AG04449 (cell line): ENCODE results near the gene CAPN12.
"Not testable (repeated sequence)": the region's sequence is repeated elsewhere in the genome, so short reads cannot be mapped to it uniquely, and the experiment has no call there.

ENCODE experiments used
- CTCF ChIA-PET: fragments of 350-600 bp; formaldehyde crosslinking; extraction: SDS; loops from one replicate; lab custom pipeline; 2021; ENCODE audit warnings: antibody characterized with exemption; lab: Yijun Ruan, JAX
- POLR2A ChIA-PET: fragments of 400-600, 350-600 bp; formaldehyde crosslinking; extraction: SDS; loops from one replicate; lab custom pipeline; 2020; ENCODE audit warnings: antibody characterized with exemption, inconsistent platforms; lab: Yijun Ruan, JAX
- DNase-seq: peaks from one replicate; pipeline ENCODE4 v3.0.0-alpha.2; 2010; ENCODE audit warnings: low read depth, low spot score
- H3K4me3 ChIP-seq: 2 replicates; pipeline ENCODE4 v1.5.1; 2011; ENCODE audit warnings: low read depth, mild to moderate bottlenecking, control low read depth, low read length
- TF ChIP-seq, protein P1 (sequence below): IDR thresholded peaks from one replicate; pipeline ENCODE4 v1.5.1; 2011; ENCODE audit warnings: mild to moderate bottlenecking, moderate library complexity, low read length, control low read depth, inconsistent platforms; ENCODE audit not compliant: insufficient read depth; ENCODE audit errors: missing control alignments

The CAPN12 gene

GRCh38 chr19:38788478-38789243 is 44.4 kb upstream of the CAPN12 start, which contains the start of gene LGALS7B:
LGALS7B (plus strand) TSS chr19:38789200; CDS start chr19:38789227, 27 bp downstream.
- no peak within 1 kb of the TSS for H3K4me3 ChIP-seq
- ChIA-PET POLR2A (no interaction called here), CTCF (interaction anchor here (1.0 kb wide), 1 partner anchor 19 kb away, joined by 3 read pairs; no protein-coding TSS in a partner anchor)
- no peak for DNase-seq
- TF ChIP-seq, protein P1, sequence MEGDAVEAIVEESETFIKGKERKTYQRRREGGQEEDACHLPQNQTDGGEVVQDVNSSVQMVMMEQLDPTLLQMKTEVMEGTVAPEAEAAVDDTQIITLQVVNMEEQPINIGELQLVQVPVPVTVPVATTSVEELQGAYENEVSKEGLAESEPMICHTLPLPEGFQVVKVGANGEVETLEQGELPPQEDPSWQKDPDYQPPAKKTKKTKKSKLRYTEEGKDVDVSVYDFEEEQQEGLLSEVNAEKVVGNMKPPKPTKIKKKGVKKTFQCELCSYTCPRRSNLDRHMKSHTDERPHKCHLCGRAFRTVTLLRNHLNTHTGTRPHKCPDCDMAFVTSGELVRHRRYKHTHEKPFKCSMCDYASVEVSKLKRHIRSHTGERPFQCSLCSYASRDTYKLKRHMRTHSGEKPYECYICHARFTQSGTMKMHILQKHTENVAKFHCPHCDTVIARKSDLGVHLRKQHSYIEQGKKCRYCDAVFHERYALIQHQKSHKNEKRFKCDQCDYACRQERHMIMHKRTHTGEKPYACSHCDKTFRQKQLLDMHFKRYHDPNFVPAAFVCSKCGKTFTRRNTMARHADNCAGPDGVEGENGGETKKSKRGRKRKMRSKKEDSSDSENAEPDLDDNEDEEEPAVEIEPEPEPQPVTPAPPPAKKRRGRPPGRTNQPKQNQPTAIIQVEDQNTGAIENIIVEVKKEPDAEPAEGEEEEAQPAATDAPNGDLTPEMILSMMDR: no peak

GRCh38 chr19:38786572-38787265 is 42.4 kb upstream of the CAPN12 start:
- CTCF ChIA-PET: interaction anchor here (0.9 to 3.2 kb wide), 3 partner anchors 12 to 384 kb away, joined by 3 to 25 read pairs (median 3); partner anchors contain the start of gene FAM98C
- DNase-seq: no peak
- TF ChIP-seq, protein P1: no peak
- H3K4me3 ChIP-seq: no peak overlapping the region
- POLR2A ChIA-PET: no interaction called here

- POLR2A ChIA-PET, DNase-seq, H3K4me3 ChIP-seq: not testable (repeated sequence)
- CTCF ChIA-PET: interaction anchor here (0.9 to 3.2 kb wide), 2 partner anchors 11 to 16 kb away, joined by 3 to 25 read pairs; no protein-coding TSS in a partner anchor
Observed at GRCh38 chr19:38786061-38786460, 41.8 kb upstream of the CAPN12 start.

GRCh38 chr19:38785187-38785699 is 41.0 kb upstream of the CAPN12 start:
- TF ChIP-seq, protein P1: no peak
- ChIA-PET CTCF (interaction anchor here (3.2 kb wide), 1 partner anchor 16 kb away, joined by 25 read pairs; no protein-coding TSS in a partner anchor), POLR2A (no interaction called here)
- DNase-seq: no peak
- no peak overlapping the region for H3K4me3 ChIP-seq

- DNase-seq: no peak
- TF ChIP-seq, protein P1: no peak
- no peak overlapping the region for H3K4me3 ChIP-seq
- CTCF ChIA-PET: no interaction called here
- POLR2A ChIA-PET: no interaction called here
Observed at GRCh38 chr19:38784224-38784623, 40.0 kb upstream of the CAPN12 start.

GRCh38 chr19:38782212-38782611 is 37.9 kb upstream of the CAPN12 start:
- ChIA-PET POLR2A (interaction anchor here (0.6 kb wide), 1 partner anchor 56 kb away, joined by 3 read pairs; no protein-coding TSS in a partner anchor), CTCF (interaction anchor here (2.9 kb wide), 1 partner anchor 13 kb away, joined by 23 read pairs; no protein-coding TSS in a partner anchor)
- H3K4me3 ChIP-seq, DNase-seq: not testable (repeated sequence)

- POLR2A ChIA-PET: no interaction called here
- CTCF ChIA-PET: interaction anchor here (2.9 kb wide), 1 partner anchor 12 kb away, joined by 23 read pairs; no protein-coding TSS in a partner anchor
- no peak overlapping the region for H3K4me3 ChIP-seq
- TF ChIP-seq, protein P1: no peak
- DNase-seq: no peak
Observed at GRCh38 chr19:38781058-38781457, 36.8 kb upstream of the CAPN12 start.
